ENCODE measurements around the gene MGAT5.

MGAT5 gene

DNA sequence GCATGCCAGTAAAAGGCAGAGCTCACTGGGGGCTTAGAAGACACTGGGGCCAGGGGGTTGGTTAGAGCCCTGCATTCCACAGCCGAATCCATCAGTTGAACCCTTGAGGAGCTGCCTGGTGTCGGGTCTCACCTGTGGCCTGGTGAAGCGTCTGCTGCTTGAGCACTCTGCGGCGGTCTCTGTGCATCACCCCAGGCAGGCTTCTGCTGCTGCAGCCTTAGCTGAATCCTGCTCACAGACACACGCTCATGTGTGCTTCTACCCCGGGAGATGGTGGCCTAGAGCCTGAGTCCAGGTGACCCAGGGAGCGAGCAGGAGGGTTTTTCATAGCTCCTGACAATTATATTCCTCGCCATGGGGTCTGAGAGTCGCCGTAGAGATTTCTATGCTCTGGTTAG, 192.1 kb downstream of the MGAT5 start:
- TF ChIP-seq, protein P1, sequence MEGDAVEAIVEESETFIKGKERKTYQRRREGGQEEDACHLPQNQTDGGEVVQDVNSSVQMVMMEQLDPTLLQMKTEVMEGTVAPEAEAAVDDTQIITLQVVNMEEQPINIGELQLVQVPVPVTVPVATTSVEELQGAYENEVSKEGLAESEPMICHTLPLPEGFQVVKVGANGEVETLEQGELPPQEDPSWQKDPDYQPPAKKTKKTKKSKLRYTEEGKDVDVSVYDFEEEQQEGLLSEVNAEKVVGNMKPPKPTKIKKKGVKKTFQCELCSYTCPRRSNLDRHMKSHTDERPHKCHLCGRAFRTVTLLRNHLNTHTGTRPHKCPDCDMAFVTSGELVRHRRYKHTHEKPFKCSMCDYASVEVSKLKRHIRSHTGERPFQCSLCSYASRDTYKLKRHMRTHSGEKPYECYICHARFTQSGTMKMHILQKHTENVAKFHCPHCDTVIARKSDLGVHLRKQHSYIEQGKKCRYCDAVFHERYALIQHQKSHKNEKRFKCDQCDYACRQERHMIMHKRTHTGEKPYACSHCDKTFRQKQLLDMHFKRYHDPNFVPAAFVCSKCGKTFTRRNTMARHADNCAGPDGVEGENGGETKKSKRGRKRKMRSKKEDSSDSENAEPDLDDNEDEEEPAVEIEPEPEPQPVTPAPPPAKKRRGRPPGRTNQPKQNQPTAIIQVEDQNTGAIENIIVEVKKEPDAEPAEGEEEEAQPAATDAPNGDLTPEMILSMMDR (IDR thresholded peaks at IDR 0.05; ENCODE audit: low read depth, low read length), result no peak

DNA sequence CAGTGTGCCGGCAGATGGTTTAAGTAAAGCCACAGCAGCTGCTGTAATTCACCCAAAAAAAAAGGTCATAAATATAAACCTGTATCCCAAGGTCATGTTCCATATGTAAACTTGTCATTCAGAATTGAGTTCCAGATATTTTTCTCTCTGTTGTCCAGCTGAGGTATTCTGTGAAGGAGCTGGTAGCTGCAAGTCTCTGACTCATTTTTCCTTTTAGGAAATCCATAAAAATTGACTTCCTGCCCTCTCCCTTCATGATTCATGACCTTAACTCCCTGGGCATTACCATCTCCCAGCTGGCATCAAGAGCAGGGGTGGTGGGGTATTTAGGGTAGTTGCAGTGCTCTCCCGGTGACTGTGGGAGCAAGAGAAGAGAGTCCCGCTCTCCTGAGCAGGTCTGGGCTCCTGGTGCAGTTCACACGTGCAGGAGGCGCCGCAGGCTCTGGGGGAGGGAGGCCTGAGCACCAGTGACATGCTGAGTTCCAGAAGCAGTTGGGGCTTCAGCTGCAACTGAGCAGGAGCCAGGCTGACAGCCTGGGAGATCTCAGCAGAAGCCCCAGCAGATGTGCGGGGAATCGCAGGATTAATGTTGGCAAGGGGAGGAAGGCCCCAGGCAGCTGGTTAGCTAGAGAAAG, 192.6 kb downstream of the MGAT5 start:
- TF ChIP-seq, protein P1 (IDR thresholded peaks at IDR 0.05; ENCODE audit: low read depth, low read length), result no peak

More for the DNA sequence above, 192.1 kb downstream of the MGAT5 start:
- H3K4me3 ChIP-seq (ENCODE audit: low read depth, low read length), result no peak overlapping the region

DNA sequence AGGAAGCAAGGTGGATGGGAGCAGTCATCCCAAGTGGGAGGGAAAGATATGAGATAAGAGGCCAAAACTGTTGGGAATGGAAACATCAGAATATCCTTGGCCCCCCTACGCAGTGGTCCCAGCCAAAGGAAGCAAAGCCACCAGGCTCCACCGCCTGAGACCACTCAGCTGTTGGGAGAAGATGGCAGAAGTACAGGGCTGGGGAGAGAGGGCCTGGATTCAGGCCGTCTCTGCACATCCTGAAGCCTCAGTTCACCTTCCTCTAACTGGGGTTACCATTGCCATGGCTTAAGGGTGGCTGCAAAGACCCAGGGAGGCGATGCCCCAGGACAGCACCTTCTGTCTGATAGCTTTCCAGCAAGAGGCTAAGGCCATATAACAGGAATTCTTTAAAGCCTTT, 193.8 kb downstream of the MGAT5 start:
- no peak overlapping the region for H3K4me3 ChIP-seq (ENCODE audit: low read depth, low read length)
- TF ChIP-seq, protein P1 (IDR thresholded peaks at IDR 0.05; ENCODE audit: low read depth, low read length), result no peak

More for the DNA sequence above, 192.6 kb downstream of the MGAT5 start:
- H3K4me3 ChIP-seq (ENCODE audit: low read depth, low read length), result no peak overlapping the region

DNA sequence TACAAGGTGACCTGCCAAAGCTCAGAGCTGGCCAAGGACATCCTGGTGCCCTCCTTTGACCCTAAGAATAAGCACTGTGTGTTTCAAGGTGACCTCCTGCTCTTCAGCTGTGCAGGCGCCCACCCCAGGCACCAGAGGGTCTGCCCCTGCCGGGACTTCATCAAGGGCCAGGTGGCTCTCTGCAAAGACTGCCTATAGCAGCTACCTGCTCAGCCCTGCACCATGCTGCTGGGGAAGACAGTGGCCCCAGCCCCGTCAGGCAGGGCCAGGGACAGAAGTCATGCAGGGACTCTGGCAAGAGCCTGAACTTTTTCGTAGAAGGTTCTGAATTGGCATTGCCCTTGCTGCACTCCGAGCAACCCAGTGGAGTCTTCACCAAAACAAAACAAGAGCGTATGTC, 194.8 kb downstream of the MGAT5 start:
- no peak overlapping the region for H3K4me3 ChIP-seq (ENCODE audit: low read depth, low read length)
- TF ChIP-seq, protein P1 (IDR thresholded peaks at IDR 0.05; ENCODE audit: low read depth, low read length), result no peak

DNA sequence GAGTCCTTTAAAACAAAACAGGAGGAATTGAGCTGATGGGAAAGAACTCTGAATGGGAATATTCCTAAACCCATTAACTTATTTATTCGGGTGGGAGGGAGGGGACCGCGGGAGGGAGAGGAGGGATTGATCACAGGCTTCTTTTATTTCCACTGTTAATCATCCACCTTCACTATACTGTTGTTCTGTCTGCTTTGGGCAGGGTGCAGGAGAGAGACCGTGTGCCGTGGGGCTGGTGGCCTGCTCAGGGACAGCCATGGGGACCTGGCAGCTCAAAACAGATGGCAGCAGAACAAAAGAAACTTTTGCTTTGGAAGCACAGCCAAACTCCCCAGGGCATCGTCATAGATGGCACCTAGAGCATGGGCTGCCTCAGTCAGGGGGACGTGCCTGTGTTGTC, 195.3 kb downstream of the MGAT5 start:
- TF ChIP-seq, protein P1 (IDR thresholded peaks at IDR 0.05; ENCODE audit: low read depth, low read length), result no peak
- H3K4me3 ChIP-seq (ENCODE audit: low read depth, low read length), result no peak overlapping the region

DNA sequence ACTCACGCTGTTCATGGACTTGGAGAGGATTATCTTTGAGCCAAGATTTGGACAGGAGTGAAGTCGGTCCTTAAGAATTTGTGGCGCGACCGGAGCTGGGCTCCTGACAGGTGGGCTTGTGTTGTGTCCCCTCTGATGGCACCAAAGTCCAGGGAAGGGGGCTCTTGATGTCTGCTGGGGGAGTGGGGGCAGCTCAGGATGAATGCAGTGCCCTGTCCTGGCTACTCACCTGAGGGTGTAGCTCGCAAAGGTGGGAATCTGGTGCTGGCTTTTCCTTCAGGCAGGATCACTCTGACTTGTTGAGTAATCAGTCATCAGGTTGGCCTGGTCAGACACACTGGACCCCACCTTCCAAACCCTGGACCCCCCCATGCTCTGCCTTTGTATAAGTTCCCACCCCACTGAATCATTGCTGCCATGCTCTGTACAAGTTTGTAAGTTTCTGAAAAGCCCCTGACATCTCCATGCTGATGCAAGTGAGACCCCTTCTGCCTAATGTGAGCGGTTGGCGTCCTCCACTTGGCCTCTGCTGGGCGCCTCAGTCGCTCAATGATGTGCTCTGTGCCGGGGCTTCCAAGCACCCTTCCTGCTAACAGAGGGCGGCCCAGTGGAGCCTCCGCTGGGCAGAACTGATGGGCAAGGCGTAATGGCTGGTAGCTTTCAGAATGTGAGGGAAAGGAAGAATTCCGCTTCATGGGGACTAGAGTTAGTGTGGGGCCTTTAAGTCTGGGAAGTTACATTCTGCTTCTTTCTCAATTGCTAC, 196.1 kb downstream of the MGAT5 start:
- TF ChIP-seq, protein P1 (IDR thresholded peaks at IDR 0.05; ENCODE audit: low read depth, low read length), result no peak
- H3K4me3 ChIP-seq (ENCODE audit: low read depth, low read length), result no peak overlapping the region

DNA sequence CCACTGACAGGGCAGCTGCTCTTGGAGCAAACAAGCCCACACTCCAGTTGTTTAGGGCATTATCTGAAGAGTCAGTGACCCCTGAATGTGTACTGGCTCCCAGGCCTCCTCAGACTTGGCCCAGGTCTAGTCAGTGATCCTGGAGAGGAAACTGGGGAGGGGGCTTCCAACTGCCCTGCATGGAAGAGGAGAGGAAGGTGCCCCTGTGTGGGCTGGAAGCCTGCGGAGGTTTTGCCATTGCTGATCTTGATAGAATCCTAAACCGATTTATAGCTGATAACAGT, 197.4 kb downstream of the MGAT5 start:
- H3K4me3 ChIP-seq (ENCODE audit: low read depth, low read length), result no peak overlapping the region
- TF ChIP-seq, protein P1 (IDR thresholded peaks at IDR 0.05; ENCODE audit: low read depth, low read length), result no peak
